ENCODE data around the gene PARD3.

Gene PARD3

GRCh38 chr10:34643620-34644019 lies 171.5 kb downstream of the PARD3 start:
- DNase-seq, result no peak

GRCh38 chr10:34641913-34642558 lies 173.1 kb downstream of the PARD3 start:
- DNase-seq, result peak; percentile 6

- no peak for DNase-seq
Measured at GRCh38 chr10:34641147-34641912, 173.8 kb downstream of the PARD3 start.

GRCh38 chr10:34638406-34639054 lies 176.6 kb downstream of the PARD3 start:
- DNase-seq, result no peak

DNA sequence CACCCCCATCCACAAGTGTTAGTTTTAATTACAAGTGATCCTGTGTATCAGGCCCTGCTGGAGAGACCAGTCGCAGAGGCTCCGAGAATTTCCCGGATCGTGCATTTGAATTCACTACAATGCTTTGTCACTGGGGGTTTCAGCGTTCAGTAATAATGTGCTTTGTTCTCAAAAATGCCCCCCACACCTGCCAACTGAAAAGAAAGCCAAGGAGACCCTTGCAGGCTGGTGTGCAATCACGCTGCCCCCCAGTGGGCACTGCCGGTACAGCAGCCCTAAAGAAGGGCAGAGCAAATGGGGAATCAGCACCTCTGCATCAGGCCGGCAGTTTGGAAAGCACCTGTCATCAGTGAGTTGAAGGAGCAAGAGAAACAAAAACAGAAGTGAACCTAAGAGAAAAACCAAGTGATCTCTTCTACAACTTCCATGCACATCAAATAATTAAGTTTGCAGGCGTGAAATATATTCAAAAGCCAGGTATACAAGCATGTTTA lies 177.6 kb downstream of the PARD3 start:
- no peak for DNase-seq

DNA sequence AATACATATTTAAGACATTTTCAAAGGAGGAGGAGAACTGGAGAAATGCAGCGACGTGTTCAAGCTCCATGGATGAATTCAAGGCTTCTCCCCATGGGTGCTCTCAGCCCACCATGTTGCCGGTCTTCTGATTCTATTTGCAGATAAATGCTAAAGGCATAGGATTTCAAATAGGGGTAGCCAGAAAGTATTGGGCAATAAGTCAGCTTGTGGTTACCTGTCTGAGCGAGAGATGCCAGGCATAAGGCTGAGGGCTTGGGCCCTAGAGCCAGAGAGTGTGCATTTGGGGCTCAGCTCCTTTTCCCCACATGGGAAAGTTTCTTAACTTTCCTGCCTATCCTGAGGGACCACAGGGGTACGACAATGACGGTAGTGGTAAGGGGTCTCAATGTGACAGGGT lies 180.0 kb downstream of the PARD3 start:
- no peak for DNase-seq

DNA sequence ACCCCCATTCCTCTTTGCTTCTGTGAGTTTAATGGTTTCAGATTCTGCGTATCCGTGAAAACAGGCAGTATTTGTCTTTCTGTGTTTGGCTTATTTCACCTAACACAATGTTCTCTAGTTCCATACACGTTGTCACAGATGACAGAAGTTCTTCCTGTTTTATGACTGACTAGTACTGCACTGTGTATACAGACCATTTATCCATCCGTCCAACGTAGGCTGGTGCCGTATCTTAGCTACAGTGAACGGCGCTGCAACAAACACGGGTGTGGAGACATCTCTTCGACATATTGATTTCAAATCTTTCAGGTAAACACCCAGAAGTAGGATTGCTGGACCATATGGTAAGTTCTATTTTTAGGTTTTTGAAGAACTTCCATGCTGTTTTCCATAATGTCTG lies 181.7 kb downstream of the PARD3 start:
- DNase-seq, result no peak

- DNase-seq, result no peak
Measured at GRCh38 chr10:34629084-34629483, 186.0 kb downstream of the PARD3 start.

- no peak for DNase-seq
Measured at GRCh38 chr10:34628174-34628796, 186.8 kb downstream of the PARD3 start.

DNA sequence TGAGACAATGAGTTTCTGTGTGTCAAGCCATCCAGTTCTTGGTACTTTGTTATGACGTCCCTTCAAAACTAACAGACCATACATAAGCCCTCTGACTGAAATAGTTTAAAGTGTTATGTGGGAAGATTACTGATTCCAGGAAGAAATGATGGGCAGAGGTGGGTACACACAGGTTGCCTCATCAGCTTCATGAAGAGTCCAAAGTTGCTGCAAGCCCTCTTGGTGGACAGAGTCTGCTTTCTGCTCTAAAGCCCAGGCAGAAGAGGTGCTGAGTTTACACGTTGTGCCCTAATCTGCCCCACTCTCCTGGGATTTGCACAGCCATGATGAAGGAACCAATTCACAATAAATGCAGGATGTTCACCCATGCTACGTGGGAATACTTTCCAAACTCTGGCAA lies 187.4 kb downstream of the PARD3 start:
- no peak for DNase-seq

DNA sequence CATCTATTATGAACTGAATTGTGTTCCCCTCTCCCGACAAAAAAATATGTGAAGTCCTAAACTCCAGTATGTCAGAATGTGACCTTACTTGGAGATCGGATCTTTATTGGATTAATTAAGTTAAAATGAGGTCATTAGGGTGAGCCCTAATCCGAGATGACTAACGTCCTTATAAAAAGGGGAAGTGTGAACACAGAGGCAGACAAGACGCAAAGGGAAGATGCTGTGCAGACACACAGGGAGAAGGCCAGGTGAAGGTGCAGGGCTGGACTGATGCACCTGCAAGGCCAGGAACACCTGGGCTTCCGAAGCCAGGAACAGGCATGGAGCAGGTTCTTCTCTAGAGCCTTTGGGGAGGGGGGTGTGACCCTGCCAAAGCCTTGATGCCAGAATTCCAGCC lies 187.8 kb downstream of the PARD3 start:
- no peak for DNase-seq

DNA sequence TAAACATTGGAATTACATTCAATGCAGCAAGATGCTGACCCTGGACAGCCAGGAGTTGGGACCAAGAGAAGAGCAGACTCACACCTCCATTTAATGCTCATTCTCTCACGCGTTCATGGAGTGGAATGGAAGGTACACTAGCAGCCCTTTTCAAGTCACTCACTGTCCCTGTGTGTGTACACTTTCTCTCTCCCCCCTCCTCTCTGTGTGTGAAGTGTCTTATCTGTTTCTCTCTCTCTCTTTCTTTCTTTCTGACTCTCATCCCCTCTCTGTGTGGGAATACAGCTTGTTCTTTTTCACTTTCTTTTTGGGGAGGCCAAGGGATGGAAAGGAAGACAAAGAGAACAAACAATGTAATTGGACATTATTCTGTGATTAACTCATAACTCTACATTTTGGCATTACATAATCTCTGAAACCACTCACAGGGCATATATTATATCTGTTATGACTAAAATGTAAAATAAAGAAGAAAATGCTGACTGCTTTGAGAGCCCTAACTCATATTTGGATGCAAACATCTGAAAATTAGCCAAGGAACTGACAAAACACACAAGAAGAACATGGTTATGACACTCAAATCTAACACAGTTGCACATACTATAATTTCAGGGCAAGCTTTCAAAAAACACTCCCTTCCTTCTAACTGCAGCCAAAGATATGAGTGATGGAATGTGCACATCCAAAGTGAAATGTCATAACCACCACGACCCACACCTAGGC lies 188.8 kb downstream of the PARD3 start:
- no peak for DNase-seq

GRCh38 chr10:34624323-34625153 lies 190.6 kb downstream of the PARD3 start:
- no peak for DNase-seq

DNA sequence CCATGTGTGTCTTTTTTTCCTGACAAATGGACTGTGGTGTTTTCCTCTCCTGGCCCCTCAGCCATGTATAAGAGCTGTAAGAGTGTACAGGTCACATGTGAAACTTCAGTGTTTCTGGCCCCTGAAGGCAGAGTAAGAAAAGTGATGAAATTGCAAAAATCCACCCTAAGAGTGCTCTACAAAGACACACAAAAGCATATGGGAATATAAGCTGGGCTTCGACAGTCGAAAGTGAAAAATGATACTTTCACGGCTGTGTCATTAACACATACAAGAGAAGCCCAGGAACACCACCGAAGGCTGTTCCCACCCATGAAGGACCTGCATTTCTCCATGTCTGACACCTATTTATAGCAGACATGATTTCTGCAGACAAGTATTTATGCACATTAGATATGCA lies 192.2 kb downstream of the PARD3 start:
- no peak for DNase-seq

GRCh38 chr10:34618611-34619010 lies 196.5 kb downstream of the PARD3 start:
- DNase-seq, result no peak

DNA sequence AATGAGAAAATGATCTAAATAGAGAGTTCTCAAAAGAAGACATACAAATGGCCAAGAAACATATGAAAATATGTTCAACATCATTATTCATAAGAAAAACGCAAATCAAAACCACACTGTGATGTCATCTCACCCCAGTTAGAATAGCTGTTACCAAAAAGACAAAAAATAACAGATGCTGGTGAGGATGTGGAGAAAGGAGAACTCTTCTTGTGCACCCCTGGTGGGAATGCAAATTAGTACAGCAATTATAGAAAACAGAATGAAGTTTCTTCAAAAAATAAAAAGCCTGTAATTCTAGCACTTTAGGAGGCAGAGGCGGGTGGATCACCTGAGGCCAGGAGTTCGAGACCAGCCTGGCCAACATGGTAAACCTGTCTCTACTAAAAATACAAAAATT lies 199.3 kb downstream of the PARD3 start:
- no peak for DNase-seq

DNA sequence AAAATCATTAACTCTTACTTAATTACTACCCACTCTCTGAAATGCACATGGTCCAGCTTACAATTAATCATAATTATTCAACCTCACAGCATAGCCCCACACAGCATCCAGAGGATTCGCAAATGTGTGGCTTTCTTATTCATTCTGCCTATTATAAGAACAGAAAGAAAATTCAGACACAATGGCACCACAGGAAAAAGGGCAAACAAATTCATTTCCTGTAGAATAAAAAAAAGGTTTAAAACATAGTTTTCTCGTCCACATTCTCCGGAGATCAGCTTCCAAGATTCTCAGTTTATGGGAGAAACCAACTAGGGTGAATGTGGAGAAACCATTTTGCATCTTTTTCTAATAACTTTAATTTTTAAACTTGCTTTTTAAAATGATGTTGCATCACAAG lies 201.6 kb downstream of the PARD3 start:
- no peak for DNase-seq

DNA sequence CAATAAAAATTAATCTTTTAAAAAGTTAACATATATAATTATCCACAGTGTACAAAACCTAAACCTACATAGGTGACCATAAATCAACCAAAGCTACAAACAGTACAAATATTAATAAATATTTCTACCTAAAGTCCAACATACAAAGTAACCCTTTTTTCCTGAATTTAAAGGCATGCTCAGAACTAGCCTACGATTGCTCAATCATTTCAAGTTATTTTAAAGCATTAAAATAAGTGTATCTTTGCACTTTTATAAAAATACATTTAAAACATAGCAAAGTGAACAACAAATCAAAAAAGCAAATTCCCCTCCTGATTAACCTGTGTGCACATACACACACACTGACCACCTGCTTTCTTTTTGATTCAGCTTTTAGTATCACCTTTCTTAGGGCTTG lies 202.2 kb downstream of the PARD3 start:
- DNase-seq, result no peak

- no peak for DNase-seq
Measured at GRCh38 chr10:34612446-34612845, 202.7 kb downstream of the PARD3 start.

DNA sequence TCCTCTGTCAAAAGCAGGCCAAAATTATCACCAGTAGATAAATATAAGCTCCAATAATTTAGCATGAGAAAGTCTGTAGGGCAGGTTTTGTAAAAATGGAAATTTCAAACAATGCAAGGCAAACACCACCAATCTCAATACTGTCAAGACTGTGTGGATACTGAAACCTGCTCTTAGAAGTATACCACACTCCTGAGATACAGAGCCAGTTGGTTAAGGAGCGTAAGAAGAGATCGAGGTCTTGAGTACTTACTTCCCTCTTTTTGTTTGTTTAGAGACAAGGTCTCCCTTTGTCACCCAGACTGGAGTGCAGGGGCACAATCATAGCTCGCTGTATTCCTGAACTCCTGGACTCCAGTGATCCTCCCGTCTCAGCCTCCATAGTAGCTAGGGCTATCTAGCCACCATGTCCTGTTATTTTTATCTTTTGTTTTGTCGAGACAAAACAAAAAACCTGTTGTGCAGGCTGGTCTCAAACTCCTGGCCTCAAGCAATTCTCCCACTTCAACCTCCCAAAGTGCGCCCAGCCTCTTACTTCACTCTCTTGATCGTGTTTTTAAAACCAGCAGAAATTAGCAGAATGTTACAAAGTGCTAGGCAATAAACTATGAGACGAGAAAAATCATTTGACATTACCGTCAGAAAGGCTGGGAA lies 205.7 kb downstream of the PARD3 start:
- DNase-seq, result no peak

- no peak for DNase-seq
Measured at GRCh38 chr10:34607894-34608293, 207.2 kb downstream of the PARD3 start.
